ENCODE data around the gene PKIB.
A peak's percentile ranks its signal among the peaks of the same experiment; 100 is the strongest.
"Not testable (repeated sequence)": the region's sequence is repeated elsewhere in the genome, so short reads cannot be mapped to it uniquely, and the experiment has no call there.

Gene PKIB

DNA sequence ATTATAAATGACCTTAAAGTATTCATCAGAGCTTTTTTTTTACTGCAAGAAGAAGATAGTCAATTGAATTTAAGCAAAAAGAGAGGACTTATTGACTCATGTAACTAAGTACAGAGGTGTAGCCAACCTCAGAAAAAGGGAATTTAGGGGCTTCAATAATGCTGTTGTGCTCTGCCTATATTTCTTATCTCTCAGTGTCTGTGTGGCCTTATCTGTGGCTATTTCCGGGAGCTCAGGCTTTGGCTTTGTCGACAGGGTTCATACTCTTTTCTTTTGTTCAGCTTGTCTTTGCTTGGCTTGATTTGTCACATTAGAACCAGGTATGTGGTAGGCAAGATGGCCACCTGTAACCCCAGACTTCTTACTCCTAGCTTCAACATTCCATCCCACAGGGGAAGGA, 130.7 kb downstream of the PKIB start:
- Histone ChIP-seq H3K27ac (ENCODE audit: low read length) (no peak overlapping the region), H3F3A (ENCODE audit: insufficient read depth, low read length) (no peaks in the 10 kb centered on the region), H3K4me3 (ENCODE audit: low read length) (no peak overlapping the region), H3K4me2 (ENCODE audit: low read depth, low read length) (no peak overlapping the region), H3K9me2 (replicated peaks; ENCODE audit: insufficient read depth, low read length) (no peaks in the 10 kb centered on the region), H2AFZ (ENCODE audit: low read length) (no peak overlapping the region), H3K9ac (ENCODE audit: low read length) (no peak overlapping the region), H3K27me3 (replicated peaks; ENCODE audit: insufficient read depth, low read length) (no peaks in the 10 kb centered on the region), H3K9me3 (replicated peaks; ENCODE audit: insufficient read depth, low read length) (no peaks in the 10 kb centered on the region), H4K20me1 (ENCODE audit: insufficient read depth, low read length) (no peaks in the 10 kb centered on the region), H3K4me1 (ENCODE audit: low read length) (no peaks in the 10 kb centered on the region), H3K79me2 (ENCODE audit: low read length) (no peaks in the 10 kb centered on the region), H3K36me3 (replicated peaks; ENCODE audit: insufficient read depth, low read length) (no peaks in the 10 kb centered on the region)
- TF ChIP-seq EZH2 (optimal IDR thresholded peaks at IDR 0.05; ENCODE audit: low read depth, low read length) (no peak), EZH2phosphoT487 (IDR thresholded peaks at IDR 0.05; ENCODE audit: low read length) (no peak)
- TF ChIP-seq, protein P1, sequence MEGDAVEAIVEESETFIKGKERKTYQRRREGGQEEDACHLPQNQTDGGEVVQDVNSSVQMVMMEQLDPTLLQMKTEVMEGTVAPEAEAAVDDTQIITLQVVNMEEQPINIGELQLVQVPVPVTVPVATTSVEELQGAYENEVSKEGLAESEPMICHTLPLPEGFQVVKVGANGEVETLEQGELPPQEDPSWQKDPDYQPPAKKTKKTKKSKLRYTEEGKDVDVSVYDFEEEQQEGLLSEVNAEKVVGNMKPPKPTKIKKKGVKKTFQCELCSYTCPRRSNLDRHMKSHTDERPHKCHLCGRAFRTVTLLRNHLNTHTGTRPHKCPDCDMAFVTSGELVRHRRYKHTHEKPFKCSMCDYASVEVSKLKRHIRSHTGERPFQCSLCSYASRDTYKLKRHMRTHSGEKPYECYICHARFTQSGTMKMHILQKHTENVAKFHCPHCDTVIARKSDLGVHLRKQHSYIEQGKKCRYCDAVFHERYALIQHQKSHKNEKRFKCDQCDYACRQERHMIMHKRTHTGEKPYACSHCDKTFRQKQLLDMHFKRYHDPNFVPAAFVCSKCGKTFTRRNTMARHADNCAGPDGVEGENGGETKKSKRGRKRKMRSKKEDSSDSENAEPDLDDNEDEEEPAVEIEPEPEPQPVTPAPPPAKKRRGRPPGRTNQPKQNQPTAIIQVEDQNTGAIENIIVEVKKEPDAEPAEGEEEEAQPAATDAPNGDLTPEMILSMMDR (IDR thresholded peaks at IDR 0.05; ENCODE audit: low read length): no peak
- no peak for DNase-seq

GRCh38 chr6:122744247-122744646, 134.0 kb downstream of the PKIB start:
- DNase-seq: peak; percentile 14
- H3K36me3 ChIP-seq (replicated peaks; ENCODE audit: insufficient read depth, low read length); H3K9me3 ChIP-seq (replicated peaks; ENCODE audit: insufficient read depth, low read length); H3K9me2 ChIP-seq (replicated peaks; ENCODE audit: insufficient read depth, low read length); H3K4me1 ChIP-seq (ENCODE audit: low read length); H3F3A ChIP-seq (ENCODE audit: insufficient read depth, low read length); H3K27ac ChIP-seq (ENCODE audit: low read length); H3K9ac ChIP-seq (ENCODE audit: low read length); H3K79me2 ChIP-seq (ENCODE audit: low read length); H3K27me3 ChIP-seq (replicated peaks; ENCODE audit: insufficient read depth, low read length); H3K4me3 ChIP-seq (ENCODE audit: low read length); H2AFZ ChIP-seq (ENCODE audit: low read length); H4K20me1 ChIP-seq (ENCODE audit: insufficient read depth, low read length); H3K4me2 ChIP-seq (ENCODE audit: low read depth, low read length): not testable (repeated sequence)
- TF ChIP-seq, protein P1 (IDR thresholded peaks at IDR 0.05; ENCODE audit: low read length): peak; percentile 37

DNA sequence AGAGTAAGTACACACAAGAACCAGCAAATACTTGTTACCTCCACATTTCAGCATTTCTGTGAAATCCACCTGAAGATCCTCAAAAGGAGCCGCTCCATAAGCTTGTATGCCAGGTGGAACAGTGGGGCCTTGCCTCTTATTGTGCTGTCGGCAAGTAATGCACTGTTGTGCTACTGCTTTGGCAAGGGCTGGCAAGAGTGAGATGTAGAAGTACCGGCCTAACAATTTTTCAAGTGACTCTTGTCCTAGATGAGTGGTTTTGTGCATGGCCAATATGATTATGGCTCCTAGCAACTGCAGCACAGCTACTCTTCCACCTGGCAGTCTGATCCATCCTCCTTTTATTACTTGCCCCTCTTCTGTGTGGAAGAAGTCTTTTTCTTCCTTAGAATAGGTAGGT, 134.7 kb downstream of the PKIB start:
- H3K9me2 ChIP-seq (replicated peaks; ENCODE audit: insufficient read depth, low read length); H4K20me1 ChIP-seq (ENCODE audit: insufficient read depth, low read length); H3K79me2 ChIP-seq (ENCODE audit: low read length); H3K4me3 ChIP-seq (ENCODE audit: low read length); H3K9ac ChIP-seq (ENCODE audit: low read length); H3K27ac ChIP-seq (ENCODE audit: low read length); H3F3A ChIP-seq (ENCODE audit: insufficient read depth, low read length); H3K4me2 ChIP-seq (ENCODE audit: low read depth, low read length); H3K27me3 ChIP-seq (replicated peaks; ENCODE audit: insufficient read depth, low read length); H3K36me3 ChIP-seq (replicated peaks; ENCODE audit: insufficient read depth, low read length); DNase-seq; H3K4me1 ChIP-seq (ENCODE audit: low read length); H3K9me3 ChIP-seq (replicated peaks; ENCODE audit: insufficient read depth, low read length); H2AFZ ChIP-seq (ENCODE audit: low read length): not testable (repeated sequence)

- Histone ChIP-seq H3K4me1 (ENCODE audit: low read length) (peaks cover 3% of the 10 kb centered on the region; the same call in 1 of the 2 replicates), H3F3A (ENCODE audit: insufficient read depth, low read length) (no peaks in the 10 kb centered on the region), H3K79me2 (ENCODE audit: low read length) (no peaks in the 10 kb centered on the region), H2AFZ (ENCODE audit: low read length) (no peak overlapping the region), H3K9me3 (replicated peaks; ENCODE audit: insufficient read depth, low read length) (no peaks in the 10 kb centered on the region), H4K20me1 (ENCODE audit: insufficient read depth, low read length) (no peaks in the 10 kb centered on the region), H3K36me3 (replicated peaks; ENCODE audit: insufficient read depth, low read length) (no peaks in the 10 kb centered on the region), H3K27me3 (replicated peaks; ENCODE audit: insufficient read depth, low read length) (no peaks in the 10 kb centered on the region), H3K9ac (ENCODE audit: low read length) (no peak overlapping the region), H3K4me3 (ENCODE audit: low read length) (no peak overlapping the region), H3K4me2 (ENCODE audit: low read depth, low read length) (no peak overlapping the region), H3K9me2 (replicated peaks; ENCODE audit: insufficient read depth, low read length) (no peaks in the 10 kb centered on the region), H3K27ac (ENCODE audit: low read length) (no peak overlapping the region)
- TF ChIP-seq, protein P1 (IDR thresholded peaks at IDR 0.05; ENCODE audit: low read length): no peak
- no peak for TF ChIP-seq EZH2phosphoT487 (IDR thresholded peaks at IDR 0.05; ENCODE audit: low read length)
- TF ChIP-seq EZH2 (optimal IDR thresholded peaks at IDR 0.05; ENCODE audit: low read depth, low read length): no peak
- DNase-seq: no peak
Measured at GRCh38 chr6:122746688-122747087, 136.5 kb downstream of the PKIB start.
